Spleen (tissue), 11 donors: ENCODE results near the gene PAFAH2. TPM values are rescaled to one million over a fixed set of nuclear protein-coding genes. Genes with fewer than 3 reads are reported as not detected.
A peak's percentile ranks its signal among the peaks of the same experiment; 100 is the strongest.
"Not testable (repeated sequence)": the region's sequence is repeated elsewhere in the genome, so short reads cannot be mapped to it uniquely, and the experiment has no call there.

Experiments
- DNase-seq: peaks from one replicate; pipeline ENCODE4 v3.0.0-alpha.2; 2020
- H3K27ac ChIP-seq, 8 donors: fragments of 200-600 bp; sonication (generic) in 7 of 8; 1 replicate in 4 of 8; 2 replicates in 4 of 8; pipeline versions ENCODE4 v1.5.0 to v1.8.0; 2016 to 2021; ENCODE audit warnings: inconsistent platforms in 4 of 8, mild to moderate bottlenecking in 4 of 8, moderate library complexity in 1 of 8
- H3K27me3 ChIP-seq, 7 donors: fragments of 200-600 bp; sonication (generic) in 6 of 7; replicated peaks in 1 of 7; 1 replicate in 4 of 7; 2 replicates in 3 of 7; pipeline versions ENCODE4 v1.5.0 to v1.8.0; 2016 to 2021; ENCODE audit warnings: inconsistent platforms in 3 of 7, mild to moderate bottlenecking in 1 of 7
- H3K36me3 ChIP-seq, 6 donors: fragments of 200-600 bp; sonication (generic) in 5 of 6; 1 replicate in 4 of 6; 2 replicates in 2 of 6; pipeline versions ENCODE4 v1.5.0 to v1.8.0; 2016 to 2021; ENCODE audit warnings: inconsistent platforms in 2 of 6
- H3K4me1 ChIP-seq, 6 donors: fragments of 200-600 bp; sonication (generic) in 5 of 6; 1 replicate in 3 of 6; 2 replicates in 3 of 6; pipeline versions ENCODE4 v1.5.0 to v1.8.0; 2016 to 2021; ENCODE audit warnings: inconsistent platforms in 3 of 6
- H3K4me3 ChIP-seq, 8 donors: fragments of 200-600 bp; sonication (generic) in 7 of 8; 1 replicate in 4 of 8; 2 replicates in 4 of 8; pipeline versions ENCODE4 v1.5.0 to v1.8.0; 2016 to 2021; ENCODE audit warnings: inconsistent platforms in 4 of 8, mild to moderate bottlenecking in 4 of 8, moderate library complexity in 2 of 8
- H3K9me3 ChIP-seq, 8 donors: fragments of 200-600 bp; sonication (generic) in 7 of 8; 1 replicate in 4 of 8; 2 replicates in 4 of 8; pipeline versions ENCODE4 v1.5.0 to v1.8.0; 2016 to 2021; ENCODE audit warnings: inconsistent platforms in 4 of 8
- POLR2A ChIP-seq, 3 donors: fragments of 450-650 bp; IDR thresholded peaks; one replicate each; pipeline ENCODE4 v1.5.1; 2017; ENCODE audit warnings: antibody characterized with exemption in 3 of 3, mild to moderate bottlenecking in 1 of 3
- POLR2AphosphoS5 ChIP-seq, 3 donors: sonication (generic); formaldehyde crosslinking; IDR thresholded peaks; one replicate each; pipeline ENCODE4 v1.5.1; 2017; ENCODE audit warnings: antibody characterized with exemption in 3 of 3
- WGBS, 5 donors: extraction: QIAGEN DNeasy Blood & Tissue Kit in 3 of 5; methylation state at CpG; one replicate each; pipeline versions ENCODE4 v1.1.5 to v1.1.7; 2013 to 2018; 5-methylcytosine and 5-hydroxymethylcytosine counted together
- intact Hi-C: fragments of 100-400 bp; cut with DNase I; formaldehyde crosslinking; loops from one replicate; pipeline ENCODE4 v1.15.0; 2023; ENCODE audit warnings: low total_unique reads
- polyA plus RNA-seq, 3 donors: library from polyadenylated mRNA; stranded (reverse); fragments of 200-250 nt; gene quantifications; one replicate each; pipeline ENCODE4 v1.2.1, GENCODE V29; 2013
- total RNA-seq, 7 donors: library from RNA; depleted of rRNA in 3 of 7; stranded (reverse); fragments of >200 nt in 3 of 7; fragmentation: NEBNext Ultra II Directional in 4 of 7; extraction: Animal tissue kit (Norgen Biotek cat#: 25700) in 4 of 7; gene quantifications; one replicate each; pipeline versions ENCODE4 v1.1.0 to v1.2.1, GENCODE V29; 2016 to 2021
- TF ChIP-seq, protein P1 (sequence below), 11 experiments: fragments of 200-600 bp in 7 of 11; fragments of 450-650 bp in 4 of 11; sonication (generic) in 4 of 11; IDR thresholded peaks in 8 of 11; conservative IDR thresholded peaks in 3 of 11; 1 replicate in 7 of 11; 2 replicates in 4 of 11; pipeline versions ENCODE4 v1.4.0 to v1.8.0; 2016 to 2021; ENCODE audit warnings: antibody characterized with exemption in 11 of 11, inconsistent platforms in 4 of 11, mild to moderate bottlenecking in 1 of 11
- donor health status: healthy with polysubstance abuse.
- donor health status: DM: no; HTN: no; CAD: no; lungs with moderate emphysema.
- donor health status: DM: no; HTN: no; CAD: no.
- donor health status: Bipolar disorder and iron deficiency.
- donor health status: healthy.
- donor health status: DM: no; HTN: no; CAD: no.
- donor health status: DM: yes; HTN: yes; CAD: no.

Gene PAFAH2
- total and polyA plus RNA-seq, 10 donors, result 3.9 to 19.7 (median 13.6) TPM

DNA sequence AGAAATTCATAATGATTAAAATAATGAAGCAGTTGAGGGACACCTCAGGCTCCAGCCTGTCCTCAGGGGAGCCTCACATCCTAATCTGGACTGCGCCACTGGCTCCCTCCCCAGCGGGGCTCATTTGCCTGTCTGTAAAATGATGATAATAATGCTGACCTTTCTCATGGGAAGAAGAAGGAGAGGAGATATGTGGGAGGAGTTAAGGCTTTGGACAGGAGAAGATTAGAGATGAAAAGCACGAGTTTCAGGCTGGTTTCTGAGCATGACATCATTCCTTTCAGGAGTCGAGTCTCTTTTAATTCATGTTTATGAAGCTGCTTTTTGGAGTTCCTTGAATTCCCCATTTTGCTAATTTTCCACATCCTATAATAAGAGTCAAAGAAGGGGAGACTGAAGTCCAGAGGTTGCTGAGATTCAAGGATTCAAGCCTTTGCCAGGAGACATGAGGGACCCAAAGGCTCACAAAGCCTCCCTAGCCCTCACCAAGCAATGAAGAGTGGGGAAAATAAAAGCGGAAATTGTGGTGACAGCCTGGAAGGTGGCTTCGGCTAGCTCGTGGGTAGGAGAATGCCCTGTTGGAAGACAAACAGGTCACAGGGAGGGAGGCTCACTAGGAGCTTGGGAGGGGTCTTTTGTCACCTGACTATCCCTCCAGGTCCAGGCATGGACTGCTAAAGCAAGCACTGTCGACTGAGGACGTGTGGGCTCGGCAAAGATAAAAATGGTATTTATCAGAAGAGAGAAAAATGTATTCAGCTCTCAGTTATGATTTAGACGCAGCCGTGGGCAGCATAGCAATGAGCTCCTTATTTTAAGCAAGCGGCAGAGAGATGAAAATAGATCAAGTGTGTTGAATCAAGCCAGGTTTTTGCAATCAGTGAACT is 64.1 kb downstream of the PAFAH2 start:
- Histone ChIP-seq H3K4me1 (peaks cover 0 to 5% (median 0%) of the 10 kb centered on the region in 6 donors), H3K4me3 (no peak overlapping the region), H3K36me3 (no peaks in the 10 kb centered on the region), H3K27me3 (no peaks in the 10 kb centered on the region), H3K9me3 (no peaks in the 10 kb centered on the region), H3K27ac (no peak overlapping the region)
- WGBS, 5 donors, result 73 to 83% (median 77%) methylated on average over 13 of the region's 13 CpGs
- intact Hi-C loops, result no loop called here
- no peak for DNase-seq
- no peak for TF ChIP-seq POLR2AphosphoS5 (IDR thresholded peaks at IDR 0.05)
- no peak for TF ChIP-seq POLR2A (IDR thresholded peaks at IDR 0.05)
- TF ChIP-seq, protein P1, sequence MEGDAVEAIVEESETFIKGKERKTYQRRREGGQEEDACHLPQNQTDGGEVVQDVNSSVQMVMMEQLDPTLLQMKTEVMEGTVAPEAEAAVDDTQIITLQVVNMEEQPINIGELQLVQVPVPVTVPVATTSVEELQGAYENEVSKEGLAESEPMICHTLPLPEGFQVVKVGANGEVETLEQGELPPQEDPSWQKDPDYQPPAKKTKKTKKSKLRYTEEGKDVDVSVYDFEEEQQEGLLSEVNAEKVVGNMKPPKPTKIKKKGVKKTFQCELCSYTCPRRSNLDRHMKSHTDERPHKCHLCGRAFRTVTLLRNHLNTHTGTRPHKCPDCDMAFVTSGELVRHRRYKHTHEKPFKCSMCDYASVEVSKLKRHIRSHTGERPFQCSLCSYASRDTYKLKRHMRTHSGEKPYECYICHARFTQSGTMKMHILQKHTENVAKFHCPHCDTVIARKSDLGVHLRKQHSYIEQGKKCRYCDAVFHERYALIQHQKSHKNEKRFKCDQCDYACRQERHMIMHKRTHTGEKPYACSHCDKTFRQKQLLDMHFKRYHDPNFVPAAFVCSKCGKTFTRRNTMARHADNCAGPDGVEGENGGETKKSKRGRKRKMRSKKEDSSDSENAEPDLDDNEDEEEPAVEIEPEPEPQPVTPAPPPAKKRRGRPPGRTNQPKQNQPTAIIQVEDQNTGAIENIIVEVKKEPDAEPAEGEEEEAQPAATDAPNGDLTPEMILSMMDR (IDR thresholded peaks at IDR 0.05 in 8 of 11, conservative IDR thresholded peaks at IDR 0.05 in 3 of 11), result no peak

DNA sequence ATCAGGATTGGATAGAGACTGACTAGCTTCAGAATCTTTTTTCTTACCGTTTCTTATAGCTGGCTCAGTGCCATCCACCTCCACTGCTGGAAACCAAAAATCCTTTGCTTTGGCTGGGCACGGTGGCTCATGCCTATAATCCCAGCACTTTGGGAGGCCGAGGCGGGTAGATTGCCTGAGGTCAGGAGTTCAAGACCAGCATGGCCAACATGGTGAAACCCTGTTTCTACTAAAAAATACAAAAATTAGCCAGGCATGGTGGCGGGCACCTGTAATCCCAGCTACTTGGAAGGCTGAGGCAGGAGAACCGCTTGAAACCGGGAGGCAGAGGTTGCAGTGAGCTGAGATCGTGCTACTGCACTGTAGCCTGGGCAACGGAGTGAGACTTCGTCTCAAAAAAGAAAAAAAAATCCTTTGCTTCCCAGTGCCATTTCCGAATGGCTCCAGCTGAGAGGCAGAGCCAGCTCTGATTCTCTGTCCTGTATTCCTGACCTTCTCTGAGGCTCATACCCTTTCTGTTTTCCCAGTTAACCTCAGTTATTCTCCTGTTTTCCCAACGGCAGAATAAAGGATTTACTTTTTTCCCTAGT is 65.0 kb downstream of the PAFAH2 start:
- DNase-seq, intact Hi-C loops, H3K27me3 ChIP-seq, H3K9me3 ChIP-seq, H3K36me3 ChIP-seq, H3K4me1 ChIP-seq, H3K4me3 ChIP-seq: not testable (repeated sequence)
- H3K27ac ChIP-seq, result peak overlapping the region in 1 of 8 donors; percentile 62
- WGBS, 5 donors, result 80 to 90% (median 83%) methylated on average over 12 of the region's 12 CpGs

DNA sequence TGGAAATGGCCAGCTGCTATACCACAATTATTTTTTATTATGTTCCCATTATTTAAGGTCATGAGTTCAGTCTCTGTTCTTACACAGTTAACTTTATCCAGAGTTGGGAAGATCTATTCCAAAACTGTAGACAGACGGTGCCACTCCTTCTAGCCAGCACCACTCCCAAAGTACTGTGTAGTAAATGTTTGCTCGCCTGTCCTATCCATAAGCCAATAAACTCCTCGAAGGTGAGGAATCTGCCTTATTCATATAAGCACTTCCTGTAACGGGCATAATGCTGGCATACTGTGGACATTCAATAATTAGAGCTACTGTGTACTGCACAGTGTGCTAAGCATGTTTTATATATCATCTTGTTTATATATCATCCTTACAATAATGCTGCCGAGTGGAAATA is 65.5 kb downstream of the PAFAH2 start:
- no peaks in the 10 kb centered on the region for H3K9me3 ChIP-seq
- TF ChIP-seq POLR2AphosphoS5 (IDR thresholded peaks at IDR 0.05), result no peak
- TF ChIP-seq, protein P1 (IDR thresholded peaks at IDR 0.05 in 8 of 11, conservative IDR thresholded peaks at IDR 0.05 in 3 of 11), result no peak
- no peak for TF ChIP-seq POLR2A (IDR thresholded peaks at IDR 0.05)
- H3K27ac ChIP-seq, result peak overlapping the region in 3 of 8 donors; percentile 36 to 62 (median 45)
- peaks cover 0 to 5% (median 0%) of the 10 kb centered on the region in 6 donors for H3K4me1 ChIP-seq
- H3K36me3 ChIP-seq, result no peaks in the 10 kb centered on the region
- WGBS, 5 donors, result 80 to 92% (median 84%) methylated on average over 5 of the region's 5 CpGs
- H3K27me3 ChIP-seq, result no peaks in the 10 kb centered on the region
- intact Hi-C loops, result no loop called here
- H3K4me3 ChIP-seq, result no peak overlapping the region
- DNase-seq, result no peak

DNA sequence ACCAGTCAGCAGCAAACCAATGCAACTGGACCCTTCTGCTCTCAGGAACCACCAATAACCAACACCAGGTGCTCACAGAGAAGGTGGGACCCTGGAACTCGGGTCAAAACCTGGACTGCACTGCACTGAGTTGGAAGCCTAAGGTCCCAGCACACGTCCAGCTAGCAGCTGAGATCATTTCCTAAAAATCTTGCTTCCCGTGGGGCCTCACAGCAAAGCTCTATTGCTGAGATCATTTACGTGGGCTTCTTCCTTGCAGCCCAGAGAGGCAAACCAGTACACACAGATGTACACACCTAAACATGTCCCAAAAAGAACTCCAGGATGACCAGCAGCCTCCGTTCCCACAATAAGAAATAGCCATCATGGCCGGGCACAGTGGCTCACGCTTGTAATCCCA is 68.8 kb downstream of the PAFAH2 start:
- intact Hi-C loops, result no loop called here
- TF ChIP-seq POLR2AphosphoS5 (IDR thresholded peaks at IDR 0.05), result no peak
- TF ChIP-seq POLR2A (IDR thresholded peaks at IDR 0.05), result no peak
- TF ChIP-seq, protein P1 (IDR thresholded peaks at IDR 0.05 in 8 of 11, conservative IDR thresholded peaks at IDR 0.05 in 3 of 11), result no peak
- no peaks in the 10 kb centered on the region for H3K36me3 ChIP-seq
- DNase-seq, result no peak
- no peaks in the 10 kb centered on the region for H3K27me3 ChIP-seq
- peaks cover 0 to 11% (median under 1%) of the 10 kb centered on the region in 6 donors for H3K4me1 ChIP-seq
- H3K9me3 ChIP-seq, result no peaks in the 10 kb centered on the region
- H3K27ac ChIP-seq, result no peak overlapping the region
- no peak overlapping the region for H3K4me3 ChIP-seq
- WGBS, 5 donors, result 74 to 87% (median 76%) methylated on average over 6 to 7 of the region's 7 CpGs
